ENCODE results near the gene ADAM20. TPM values are rescaled to one million over a fixed set of nuclear protein-coding genes. Genes with fewer than 3 reads are reported as not detected.
"Not testable (repeated sequence)": the region's sequence is repeated elsewhere in the genome, so short reads cannot be mapped to it uniquely, and the experiment has no call there.

The ADAM20 gene
- polyA plus RNA-seq, 1 donor from 2014 or later = not detected

GRCh38 chr14:70514168-70515069 lies 20.4 kb downstream of the ADAM20 start:
- no peaks in the 10 kb centered on the region for H3K4me1 Mint-ChIP-seq
- no peak overlapping the region for H3K27ac Mint-ChIP-seq
- H3K36me3 Mint-ChIP-seq = peaks cover 10% of the 10 kb centered on the region
- H3K4me3 Mint-ChIP-seq = no peak overlapping the region
- H3K27me3 Mint-ChIP-seq = no peaks in the 10 kb centered on the region
- peaks cover 0 to 4% (median 2%) of the 10 kb centered on the region in 3 donors for H3K9me3 Mint-ChIP-seq

DNA sequence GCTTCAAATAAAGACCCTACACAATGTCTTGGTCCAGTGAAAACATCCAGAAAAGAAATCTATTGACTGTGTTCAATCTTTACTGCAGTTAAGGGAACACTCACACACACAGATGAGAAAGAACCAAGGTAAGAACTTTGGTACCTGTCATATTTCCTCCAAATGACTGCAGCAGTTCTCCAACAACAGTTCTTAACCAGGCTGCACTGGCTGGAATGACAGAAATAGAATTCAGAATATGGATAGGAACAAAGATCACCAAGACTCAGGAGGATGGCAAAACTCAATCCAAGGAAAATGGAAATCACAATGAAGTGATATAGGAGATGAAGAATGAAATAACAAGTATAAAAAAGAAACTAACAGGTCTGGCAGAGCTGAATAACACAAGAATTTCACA lies 36.6 kb downstream of the ADAM20 start:
- Mint-ChIP-seq H3K4me1 (peaks cover 0 to 8% (median 3%) of the 10 kb centered on the region in 3 donors), H3K4me3 (no peak overlapping the region), H3K36me3 (peaks cover 34% of the 10 kb centered on the region), H3K27me3 (peaks cover 1% of the 10 kb centered on the region), H3K9me3 (peaks cover 3 to 12% (median 6%) of the 10 kb centered on the region in 3 donors), H3K27ac (no peak overlapping the region)

- Mint-ChIP-seq H3K36me3 (peaks cover 23% of the 10 kb centered on the region), H3K9me3 (peaks cover 6 to 31% (median 27%) of the 10 kb centered on the region in 3 donors), H3K27me3 (no peaks in the 10 kb centered on the region), H3K4me3 (peak overlapping the region in 1 of 4 donors; percentile 17), H3K4me1 (peaks cover 0 to 1% (median 0%) of the 10 kb centered on the region in 3 donors), H3K27ac (no peak overlapping the region)
Measured at GRCh38 chr14:70489579-70490200, 45.1 kb downstream of the ADAM20 start.

- not testable (repeated sequence) for H3K27me3 Mint-ChIP-seq, H3K27ac Mint-ChIP-seq
- H3K4me3 Mint-ChIP-seq = peak overlapping the region in 1 of 4 donors; percentile 55
Measured at GRCh38 chr14:70477356-70478105, 57.3 kb downstream of the ADAM20 start.

GRCh38 chr14:70475459-70475858 lies 59.3 kb downstream of the ADAM20 start:
- H3K36me3 Mint-ChIP-seq = peaks cover 19% of the 10 kb centered on the region
- not testable (repeated sequence) for H3K9me3 Mint-ChIP-seq, H3K4me1 Mint-ChIP-seq, H3K27me3 Mint-ChIP-seq, H3K27ac Mint-ChIP-seq, H3K4me3 Mint-ChIP-seq

More at GRCh38 chr14:70477356-70478105, 57.3 kb downstream of the ADAM20 start:
- not testable (repeated sequence) for H3K9me3 Mint-ChIP-seq, H3K4me1 Mint-ChIP-seq
- H3K36me3 Mint-ChIP-seq = peaks cover 16% of the 10 kb centered on the region

DNA sequence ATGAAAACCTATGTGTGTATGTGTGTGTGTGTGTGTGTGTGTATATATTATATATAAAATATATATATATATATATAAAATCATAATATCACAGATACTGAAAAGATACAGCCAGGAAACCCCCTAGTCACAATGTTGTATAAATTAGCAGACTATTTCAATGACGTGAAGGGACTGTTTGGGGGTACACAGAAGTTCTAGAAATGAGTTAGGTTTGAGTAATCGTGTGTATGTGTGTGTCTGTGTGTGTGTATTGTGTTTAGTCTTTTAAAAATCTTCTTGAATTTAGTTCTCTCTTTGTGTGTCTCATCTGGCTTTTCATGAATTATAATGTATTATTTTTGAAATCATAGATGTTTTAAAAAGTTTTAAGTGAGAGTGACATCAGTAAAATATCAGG lies 61.0 kb downstream of the ADAM20 start:
- Mint-ChIP-seq H3K27ac (no peak overlapping the region), H3K4me3 (no peak overlapping the region), H3K9me3 (no peaks in the 10 kb centered on the region), H3K36me3 (peaks cover 22% of the 10 kb centered on the region), H3K4me1 (no peaks in the 10 kb centered on the region), H3K27me3 (no peaks in the 10 kb centered on the region)

Other genes starting within 250 kb of the ADAM20 start
- 59.2 TPM for gene COX16, start 175.3 kb downstream of the ADAM20 start, polyA plus RNA-seq
- 13.7 TPM for gene SYNJ2BP, start 117.9 kb downstream of the ADAM20 start, polyA plus RNA-seq
- gene ADAM21, start 82.8 kb downstream of the ADAM20 start, polyA plus RNA-seq = 0.18 TPM
- 39.0 TPM for gene MED6, start 65.7 kb upstream of the ADAM20 start, polyA plus RNA-seq
- 9.2 TPM for gene TTC9, start 106.9 kb upstream of the ADAM20 start, polyA plus RNA-seq